ENCODE measurements around the gene IPO13.

- TF ChIP-seq CTCF (IDR thresholded peaks at IDR 0.05) = no peak
- no peak for TF ChIP-seq POLR2A (IDR thresholded peaks at IDR 0.05)
Observed at GRCh38 chr1:43936431-43937151, 10.2 kb upstream of the IPO13 start.

Measured in vagina (tissue), 2 donors.